T-helper 2 cell (primary cell): ENCODE results near the gene DUSP2.

ENCODE experiments used
- DNase-seq, 5 experiments: peaks; one replicate each; pipeline versions ENCODE4 v3.0.0 to v3.0.0-alpha.2; 2012 to 2022

Gene DUSP2

DNA sequence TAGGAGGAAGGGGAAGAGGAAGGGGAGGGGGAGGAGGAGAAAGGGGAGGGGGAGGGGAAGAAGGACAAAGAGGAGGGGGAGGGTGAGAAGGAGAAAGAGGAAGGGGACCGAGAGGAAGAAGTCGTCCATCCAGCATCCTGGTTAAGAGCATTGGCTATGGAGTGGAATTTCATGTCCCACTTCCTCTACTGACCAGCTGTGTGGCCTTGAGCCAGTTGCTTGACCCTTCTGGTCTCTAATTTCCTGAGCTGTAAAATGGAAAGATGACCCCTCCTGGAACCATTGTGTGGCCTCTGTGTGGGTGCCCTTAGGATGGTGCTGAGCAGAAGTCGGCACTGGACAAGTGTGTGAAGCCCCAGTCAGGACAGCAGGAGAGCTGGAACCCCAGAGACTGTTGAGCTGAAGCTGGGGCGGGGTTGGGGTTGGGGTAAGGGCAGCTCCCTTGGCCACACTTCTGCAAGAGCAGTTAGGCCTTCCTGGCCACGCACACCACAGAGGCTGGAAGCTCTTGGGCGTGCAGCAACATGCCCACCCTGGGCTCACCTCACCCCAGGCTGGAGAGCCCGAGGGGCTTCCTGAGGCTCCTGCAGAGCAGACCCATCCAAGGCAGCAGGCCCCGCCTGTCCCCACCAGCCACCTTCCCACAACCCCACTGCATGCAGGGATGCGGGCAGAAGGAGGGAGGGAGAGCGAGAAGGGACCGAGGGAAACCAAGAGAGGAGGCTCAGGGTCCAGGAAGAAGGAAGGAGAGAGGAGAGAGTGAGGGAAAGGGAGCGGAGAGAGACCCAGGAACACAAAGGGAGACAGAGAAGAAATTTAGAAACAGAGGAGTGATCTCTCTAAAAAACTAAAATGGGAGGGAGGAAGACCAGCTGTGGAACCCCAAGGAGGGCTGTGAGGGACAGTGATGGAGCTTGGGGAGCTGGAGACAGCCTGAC lies 45.1 kb downstream of the DUSP2 start:
- peak in 1 of 5 experiments; percentile 3 for DNase-seq

DNA sequence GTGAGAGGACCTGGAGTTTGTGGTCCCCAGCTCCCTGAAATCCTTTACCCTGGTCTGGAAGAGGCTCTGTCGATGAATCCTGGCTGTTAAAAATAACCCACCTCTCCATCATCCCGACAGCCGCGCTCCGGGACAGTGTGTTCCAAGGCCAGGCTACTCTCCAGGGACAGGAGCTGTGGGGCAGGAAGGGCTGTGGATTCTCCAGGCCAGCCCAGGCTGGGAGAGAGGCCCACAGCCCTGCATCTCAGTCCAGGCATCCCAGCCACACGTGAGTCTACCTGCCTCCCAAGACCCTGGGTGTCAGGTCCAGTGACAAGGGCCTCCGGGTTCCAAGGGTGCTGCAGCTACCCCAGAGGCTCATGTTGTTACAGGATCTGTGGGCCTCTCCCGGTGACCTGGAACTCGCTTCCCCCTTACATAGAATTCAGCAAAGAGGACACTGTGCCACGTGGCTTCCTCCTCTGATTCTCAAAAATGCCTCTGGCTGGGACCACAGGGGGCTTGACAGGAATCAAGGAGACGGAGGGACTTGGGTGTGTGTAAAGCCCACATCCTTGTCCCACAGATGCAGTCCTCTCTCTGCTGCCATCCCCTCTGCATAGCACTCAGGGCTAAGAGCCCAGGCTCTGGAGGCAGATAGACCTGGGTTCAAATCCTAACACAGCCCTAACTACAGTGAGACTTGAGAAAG lies 46.2 kb downstream of the DUSP2 start:
- DNase-seq: peak in 1 of 5 experiments; percentile 1

DNA sequence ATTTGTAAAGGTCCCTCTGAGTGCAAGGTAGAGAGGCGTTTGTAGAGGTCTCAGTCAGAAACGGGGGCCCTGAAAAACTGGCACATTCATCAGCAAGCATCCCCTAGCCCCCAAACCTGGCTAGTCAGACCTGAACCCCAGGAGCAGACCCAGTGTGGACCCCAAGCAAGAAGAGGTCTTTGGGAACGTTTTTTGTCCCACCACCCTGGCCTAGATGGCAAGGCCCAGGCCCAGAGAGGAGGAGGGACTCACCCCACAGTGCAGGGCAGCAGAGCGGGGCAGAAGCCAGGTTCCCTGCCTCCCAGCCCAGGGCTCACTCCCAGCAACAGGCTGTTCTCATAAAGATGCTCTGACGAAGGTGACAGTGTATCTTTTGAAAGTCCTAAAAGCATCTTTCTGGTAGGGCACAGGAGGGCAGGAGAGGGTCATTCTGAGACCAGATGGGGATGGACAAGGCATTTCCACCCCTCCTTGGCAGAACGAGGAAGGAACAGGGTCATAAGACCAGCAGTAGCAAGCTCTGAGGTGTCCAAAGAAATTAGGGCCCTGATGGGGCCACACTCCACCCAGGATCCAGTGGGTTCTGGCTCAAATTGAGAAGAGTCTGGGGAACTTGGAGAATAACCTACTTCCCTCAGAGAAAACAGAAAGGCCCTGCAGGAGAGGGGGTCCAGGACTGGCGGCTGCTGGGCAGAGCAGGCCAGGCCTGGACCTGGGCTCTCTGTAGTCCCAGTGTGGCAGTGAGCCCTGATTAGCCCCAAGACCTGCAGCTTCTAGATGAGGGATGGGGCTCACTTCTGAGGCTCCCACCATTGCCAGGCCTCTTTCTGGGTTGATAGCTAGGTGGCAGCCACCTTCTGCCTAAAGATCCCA lies 47.1 kb downstream of the DUSP2 start:
- DNase-seq: peak in 1 of 5 experiments; percentile 3

DNA sequence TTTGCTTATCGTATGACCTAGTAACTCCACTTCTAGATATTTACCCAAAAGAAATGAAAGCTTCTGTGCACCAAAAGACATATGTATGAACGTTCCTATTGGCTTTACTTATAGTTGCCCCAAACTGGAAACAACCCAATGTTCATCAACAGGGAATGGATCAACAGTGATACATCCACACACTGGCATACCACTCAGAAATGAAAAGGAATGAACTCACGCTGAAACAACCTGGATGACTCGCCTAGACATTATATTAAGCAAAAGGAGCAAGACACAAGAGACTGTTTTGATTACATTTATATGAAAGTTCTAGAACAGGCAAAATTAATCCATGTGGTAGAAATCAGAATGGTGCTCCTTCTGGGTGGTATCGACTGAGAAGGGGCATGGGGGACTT lies 47.8 kb downstream of the DUSP2 start:
- no peak for DNase-seq

DNA sequence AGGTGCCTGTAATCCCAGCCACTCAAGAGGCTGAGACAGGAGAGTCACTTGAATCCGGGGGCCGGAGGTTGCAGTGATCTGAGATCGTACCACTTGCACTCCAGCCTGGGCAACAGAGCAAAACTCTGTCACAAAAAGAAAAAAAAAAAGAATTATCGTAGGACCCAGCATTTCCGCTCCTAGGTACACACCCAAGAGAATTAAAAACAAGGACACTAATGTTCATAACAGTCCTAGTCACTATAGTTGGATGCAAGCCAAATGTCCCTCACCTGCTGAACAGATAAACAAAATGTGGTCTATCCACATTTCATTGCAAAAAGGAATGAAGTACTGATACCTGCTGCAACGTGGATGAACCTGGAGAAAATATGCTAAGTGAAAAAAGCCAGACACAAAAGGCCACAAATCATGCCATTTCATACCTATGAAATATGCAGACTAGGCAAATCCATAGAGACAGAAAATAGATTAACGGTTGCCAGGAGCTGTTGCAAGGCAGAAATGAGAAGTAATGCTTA lies 50.1 kb downstream of the DUSP2 start:
- DNase-seq: no peak

DNA sequence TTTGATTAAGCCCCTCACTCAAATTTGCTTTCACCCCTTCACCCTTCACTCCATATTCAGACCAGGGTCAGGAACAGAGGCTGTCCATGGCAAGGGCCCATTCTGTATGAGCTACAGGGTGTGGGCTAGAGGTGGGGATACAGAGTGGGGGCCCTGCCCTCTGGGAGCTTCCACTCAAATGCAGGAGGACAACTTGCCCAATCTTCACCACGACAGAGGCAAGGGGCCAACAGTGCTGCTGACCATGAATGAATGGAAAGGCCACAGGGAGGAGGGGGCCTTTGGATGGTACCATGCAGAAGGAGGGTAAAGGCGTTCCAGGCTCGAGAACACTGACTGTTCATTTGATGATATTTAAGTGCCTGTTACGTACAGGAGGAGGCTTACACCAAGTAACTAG lies 51.7 kb downstream of the DUSP2 start:
- no peak for DNase-seq
